Measurements from ENCODE around the gene AKAP12.
A peak's percentile ranks its signal among the peaks of the same experiment; 100 is the strongest.

AKAP12 gene

GRCh38 chr6:151239603-151240035 lies at the start of gene AKAP12:
AKAP12 (plus strand) TSS chr6:151239967; CDS start chr6:151240563, 596 bp downstream.
- DNase-seq: no peak

GRCh38 chr6:151191527-151191926 lies 48.2 kb upstream of the AKAP12 start:
- DNase-seq: no peak

GRCh38 chr6:151196555-151196954 lies 43.2 kb upstream of the AKAP12 start:
- DNase-seq: no peak

- DNase-seq: no peak
These were observed 42.2 kb upstream of the AKAP12 start for GRCh38 chr6:151197556-151197955.

GRCh38 chr6:151199991-151200390 lies 39.8 kb upstream of the AKAP12 start:
- DNase-seq: no peak

- DNase-seq: no peak
These were observed 33.8 kb upstream of the AKAP12 start for GRCh38 chr6:151205721-151206600.

GRCh38 chr6:151207674-151208073 lies 32.1 kb upstream of the AKAP12 start:
- DNase-seq: no peak

- DNase-seq: peak; percentile 2
These were observed 30.5 kb upstream of the AKAP12 start for GRCh38 chr6:151209071-151209831.

GRCh38 chr6:151211075-151211474 lies 28.7 kb upstream of the AKAP12 start:
- DNase-seq: no peak

GRCh38 chr6:151213352-151213751 lies 26.4 kb upstream of the AKAP12 start:
- DNase-seq: no peak

- DNase-seq: no peak
These were observed 23.8 kb upstream of the AKAP12 start for GRCh38 chr6:151215999-151216398.

- no peak for DNase-seq
These were observed 23.0 kb upstream of the AKAP12 start for GRCh38 chr6:151216804-151217203.

- no peak for DNase-seq
These were observed 20.6 kb upstream of the AKAP12 start for GRCh38 chr6:151219192-151219591.

GRCh38 chr6:151224076-151224475 lies 15.7 kb upstream of the AKAP12 start:
- DNase-seq: no peak

GRCh38 chr6:151225919-151226318 lies 13.8 kb upstream of the AKAP12 start:
- no peak for DNase-seq

GRCh38 chr6:151228788-151229400 lies 10.9 kb upstream of the AKAP12 start:
- no peak for DNase-seq

- no peak for DNase-seq
These were observed 10.1 kb upstream of the AKAP12 start for GRCh38 chr6:151229401-151230276.

GRCh38 chr6:151230277-151230577 lies 9.5 kb upstream of the AKAP12 start:
- no peak for DNase-seq

- DNase-seq: no peak
These were observed 6.9 kb upstream of the AKAP12 start for GRCh38 chr6:151232899-151233298.

GRCh38 chr6:151233731-151234130 lies 6.0 kb upstream of the AKAP12 start:
- DNase-seq: no peak

GRCh38 chr6:151236668-151237401 lies 2.9 kb upstream of the AKAP12 start:
- no peak for DNase-seq
